ENCODE data around the gene DOHH.

- no peak for TF ChIP-seq CTCF (IDR thresholded peaks at IDR 0.05)
- no peak for TF ChIP-seq POLR2A (IDR thresholded peaks at IDR 0.05)
Observed at GRCh38 chr19:3537438-3538240, 37.2 kb upstream of the DOHH start.

All from prostate gland (tissue), 2 donors.